COR-L47 (cell line): ENCODE results near the gene SGK1.

Source experiments
- DNase-seq: peaks from one replicate; lab custom pipeline; 2025; lab: John Stamatoyannopoulos, UW

Gene SGK1

GRCh38 chr6:134169871-134170486 is 147.9 kb downstream of the SGK1 start:
- DNase-seq = no peak

GRCh38 chr6:134168590-134169208 is 149.2 kb downstream of the SGK1 start:
- no peak for DNase-seq

GRCh38 chr6:134166511-134167261 is 151.2 kb downstream of the SGK1 start:
- no peak for DNase-seq

GRCh38 chr6:134165561-134166201 is 152.2 kb downstream of the SGK1 start:
- DNase-seq = no peak

GRCh38 chr6:134164300-134164699 is 153.6 kb downstream of the SGK1 start:
- DNase-seq = no peak

- DNase-seq = no peak
Observed at GRCh38 chr6:134162932-134163331, 155.0 kb downstream of the SGK1 start.

GRCh38 chr6:134161041-134161440 is 156.9 kb downstream of the SGK1 start:
- no peak for DNase-seq

- no peak for DNase-seq
Observed at GRCh38 chr6:134152767-134153485, 165.0 kb downstream of the SGK1 start.

GRCh38 chr6:134148566-134148965 is 169.3 kb downstream of the SGK1 start:
- DNase-seq = no peak

GRCh38 chr6:134147034-134147533 is 170.8 kb downstream of the SGK1 start:
- no peak for DNase-seq

- no peak for DNase-seq
Observed at GRCh38 chr6:134146268-134147033, 171.5 kb downstream of the SGK1 start.

GRCh38 chr6:134145786-134146185 is 172.1 kb downstream of the SGK1 start:
- no peak for DNase-seq

GRCh38 chr6:134138226-134138975 is 179.5 kb downstream of the SGK1 start:
- no peak for DNase-seq

GRCh38 chr6:134134654-134135053 is 183.3 kb downstream of the SGK1 start:
- DNase-seq = no peak

GRCh38 chr6:134132494-134133141 is 185.3 kb downstream of the SGK1 start:
- no peak for DNase-seq

- no peak for DNase-seq
Observed at GRCh38 chr6:134131530-134132139, 186.3 kb downstream of the SGK1 start.

- DNase-seq = no peak
Observed at GRCh38 chr6:134128146-134128545, 189.8 kb downstream of the SGK1 start.

GRCh38 chr6:134123666-134124208 is 194.2 kb downstream of the SGK1 start:
- no peak for DNase-seq

- DNase-seq = no peak
Observed at GRCh38 chr6:134122775-134123174, 195.1 kb downstream of the SGK1 start.
